ENCODE measurements around the gene C19orf25.
"Not testable (repeated sequence)": the region's sequence is repeated elsewhere in the genome, so short reads cannot be mapped to it uniquely, and the experiment has no call there.

Gene C19orf25

GRCh38 chr19:1441022-1441426 is 38.0 kb downstream of the C19orf25 start:
- Histone ChIP-seq H3K4me3 (replicated peaks; ENCODE audit: insufficient read depth, low read length) (no peak overlapping the region), H3K27ac (replicated peaks) (no peak overlapping the region), H3K27me3 (ENCODE audit: insufficient read depth, poor library complexity, severe bottlenecking) (peaks cover 4% of the 10 kb centered on the region)
- no peak for DNase-seq (ENCODE audit: low read depth in 1 of 2, low spot score in 1 of 2)
- TF ChIP-seq GABPA (IDR thresholded peaks at IDR 0.05; ENCODE audit: low read depth) (no peak), POLR2AphosphoS5 (IDR thresholded peaks at IDR 0.05; ENCODE audit: low read depth) (no peak), CTCF (IDR thresholded peaks at IDR 0.05; ENCODE audit: insufficient read depth, low read length) (no peak), REST (IDR thresholded peaks at IDR 0.05; ENCODE audit: insufficient replicate concordance, low read depth) (no peak), SPI1 (IDR thresholded peaks at IDR 0.05; ENCODE audit: borderline replicate concordance, low read depth) (no peak)

DNA sequence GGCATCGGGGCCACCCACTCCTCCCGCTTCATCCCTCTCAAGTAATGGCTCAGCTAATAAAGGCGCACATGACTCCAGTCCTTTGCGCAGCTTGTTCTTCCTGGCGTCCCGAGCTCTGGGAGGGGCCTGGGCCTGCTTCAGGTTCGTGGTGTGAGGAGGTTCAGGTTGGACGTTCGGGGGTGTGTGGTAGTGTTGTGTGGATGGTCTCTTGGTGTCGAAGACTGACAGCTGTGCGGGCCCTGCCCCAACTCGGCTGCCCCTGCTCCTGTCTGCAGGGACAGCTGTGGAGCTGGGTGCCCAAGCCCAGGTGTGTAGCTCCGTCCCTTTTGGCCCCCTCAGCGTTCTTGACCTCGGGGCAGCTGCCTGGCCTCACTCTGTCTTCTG is 38.6 kb downstream of the C19orf25 start:
- Histone ChIP-seq H3K27ac (replicated peaks) (no peak overlapping the region), H3K4me3 (replicated peaks; ENCODE audit: insufficient read depth, low read length) (peak overlapping the region; percentile 86), H3K27me3 (ENCODE audit: insufficient read depth, poor library complexity, severe bottlenecking) (peaks cover 1% of the 10 kb centered on the region)
- TF ChIP-seq REST (IDR thresholded peaks at IDR 0.05; ENCODE audit: insufficient replicate concordance, low read depth) = no peak
- TF ChIP-seq POLR2AphosphoS5 (IDR thresholded peaks at IDR 0.05; ENCODE audit: low read depth) = no peak
- no peak for TF ChIP-seq GABPA (IDR thresholded peaks at IDR 0.05; ENCODE audit: low read depth)
- TF ChIP-seq SPI1 (IDR thresholded peaks at IDR 0.05; ENCODE audit: borderline replicate concordance, low read depth) = no peak
- no peak for TF ChIP-seq CTCF (IDR thresholded peaks at IDR 0.05; ENCODE audit: insufficient read depth, low read length)
- DNase-seq (ENCODE audit: low read depth in 1 of 2, low spot score in 1 of 2) = no peak

GRCh38 chr19:1439525-1440417 is 39.2 kb downstream of the C19orf25 start:
- not testable (repeated sequence) for H3K27me3 ChIP-seq (ENCODE audit: insufficient read depth, poor library complexity, severe bottlenecking)
- Histone ChIP-seq H3K4me3 (replicated peaks; ENCODE audit: insufficient read depth, low read length) (peak overlapping the region; percentile 86), H3K27ac (replicated peaks) (peak overlapping the region; percentile 94)
- peak; percentile 37 for TF ChIP-seq POLR2AphosphoS5 (IDR thresholded peaks at IDR 0.05; ENCODE audit: low read depth)
- peak in 1 of 2 experiments; percentile 72 for DNase-seq (ENCODE audit: low read depth in 1 of 2, low spot score in 1 of 2)

DNA sequence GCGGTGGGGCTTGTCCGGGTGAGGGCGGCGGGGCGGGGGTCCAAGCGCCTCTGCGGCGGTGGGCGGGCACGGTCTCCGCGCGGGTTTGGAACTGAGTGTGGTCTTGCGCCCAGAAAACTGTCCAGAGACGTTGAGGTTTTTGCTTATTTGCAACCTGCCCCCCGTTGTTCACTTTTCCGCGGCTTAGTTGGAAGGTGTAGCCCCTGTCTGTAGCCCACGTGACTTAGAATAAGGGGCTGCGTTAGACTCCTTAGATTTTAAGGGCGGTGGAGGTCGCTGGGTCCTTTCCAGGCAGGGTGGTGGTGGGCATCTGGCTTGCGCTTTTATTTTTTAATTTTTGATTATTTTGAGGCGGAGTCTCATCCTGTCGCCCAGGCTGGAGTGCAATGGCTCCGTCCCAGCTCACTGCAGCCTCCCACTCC is 40.1 kb downstream of the C19orf25 start:
- DNase-seq (ENCODE audit: low read depth in 1 of 2, low spot score in 1 of 2) = no peak
- peak overlapping the region; percentile 86 for H3K4me3 ChIP-seq (replicated peaks; ENCODE audit: insufficient read depth, low read length)
- no peaks in the 10 kb centered on the region for H3K27me3 ChIP-seq (ENCODE audit: insufficient read depth, poor library complexity, severe bottlenecking)
- no peak for TF ChIP-seq POLR2AphosphoS5 (IDR thresholded peaks at IDR 0.05; ENCODE audit: low read depth)
- no peak for TF ChIP-seq REST (IDR thresholded peaks at IDR 0.05; ENCODE audit: insufficient replicate concordance, low read depth)
- TF ChIP-seq SPI1 (IDR thresholded peaks at IDR 0.05; ENCODE audit: borderline replicate concordance, low read depth) = no peak
- TF ChIP-seq GABPA (IDR thresholded peaks at IDR 0.05; ENCODE audit: low read depth) = no peak
- no peak for TF ChIP-seq CTCF (IDR thresholded peaks at IDR 0.05; ENCODE audit: insufficient read depth, low read length)
- H3K27ac ChIP-seq (replicated peaks) = peak overlapping the region; percentile 94
